Progenitor cell of endocrine pancreas (in vitro differentiated cells): ENCODE data around the gene DNAJC18. TPM values are rescaled to one million over a fixed set of nuclear protein-coding genes. Genes with fewer than 3 reads are reported as not detected.
"Not testable (repeated sequence)": the region's sequence is repeated elsewhere in the genome, so short reads cannot be mapped to it uniquely, and the experiment has no call there.

ENCODE experiments used
- DNase-seq: peaks from one replicate; pipeline ENCODE4 v3.0.0; 2021; ENCODE audit warnings: low spot score; ENCODE audit not compliant: unreplicated experiment
- H3K27ac Mint-ChIP-seq: 2 replicates; pipeline ENCODE4 v1.8.0; 2021; ENCODE audit warnings: mild to moderate bottlenecking, moderate library complexity, mixed read lengths
- H3K27me3 Mint-ChIP-seq: 2 replicates; pipeline ENCODE4 v1.8.0; 2021; ENCODE audit warnings: mixed read lengths
- H3K36me3 Mint-ChIP-seq: 2 replicates; pipeline ENCODE4 v1.8.0; 2022; ENCODE audit warnings: mixed read lengths; ENCODE audit not compliant: insufficient read depth
- H3K4me1 Mint-ChIP-seq: 2 replicates; pipeline ENCODE4 v1.8.0; 2021; ENCODE audit warnings: low read depth, mixed read lengths
- H3K4me3 Mint-ChIP-seq: 2 replicates; pipeline ENCODE4 v1.8.0; 2021; ENCODE audit warnings: low read depth, mild to moderate bottlenecking, moderate library complexity, mixed read lengths
- H3K9me3 Mint-ChIP-seq: 2 replicates; pipeline ENCODE4 v1.8.0; 2021; ENCODE audit warnings: low read depth, mixed read lengths
- CTCF ChIP-seq: fragments of 200-600 bp; sonication (generic); IDR thresholded peaks from one replicate; pipeline ENCODE4 v1.5.0; 2021; ENCODE audit warnings: antibody characterized with exemption, mild to moderate bottlenecking; ENCODE audit not compliant: unreplicated experiment
- total RNA-seq: library from RNA; stranded (reverse); gene quantifications from 2 replicates; pipeline ENCODE4 v1.2.1, GENCODE V29; 2021

The DNAJC18 gene
- total RNA-seq, 1 donor from 2014 or later: 23.3 TPM

GRCh38 chr5:139481580-139482049 lies 42.3 kb upstream of the DNAJC18 start:
- TF ChIP-seq CTCF: no peak
- H3K4me1 Mint-ChIP-seq: no peaks in the 10 kb centered on the region
- H3K9me3 Mint-ChIP-seq: no peaks in the 10 kb centered on the region
- H3K36me3 Mint-ChIP-seq: no peaks in the 10 kb centered on the region
- peaks cover 3% of the 10 kb centered on the region for H3K27me3 Mint-ChIP-seq
- H3K4me3 Mint-ChIP-seq: no peak overlapping the region
- H3K27ac Mint-ChIP-seq: no peak overlapping the region
- no peak for DNase-seq

GRCh38 chr5:139481122-139481533 lies 41.8 kb upstream of the DNAJC18 start:
- no peaks in the 10 kb centered on the region for H3K9me3 Mint-ChIP-seq
- TF ChIP-seq CTCF: no peak
- no peak for DNase-seq
- no peak overlapping the region for H3K27ac Mint-ChIP-seq
- no peaks in the 10 kb centered on the region for H3K27me3 Mint-ChIP-seq
- H3K4me3 Mint-ChIP-seq: no peak overlapping the region
- H3K36me3 Mint-ChIP-seq: no peaks in the 10 kb centered on the region
- H3K4me1 Mint-ChIP-seq: no peaks in the 10 kb centered on the region

GRCh38 chr5:139479729-139480128 lies 40.4 kb upstream of the DNAJC18 start:
- H3K27ac Mint-ChIP-seq, DNase-seq, H3K27me3 Mint-ChIP-seq, H3K4me3 Mint-ChIP-seq, H3K4me1 Mint-ChIP-seq, H3K9me3 Mint-ChIP-seq, H3K36me3 Mint-ChIP-seq: not testable (repeated sequence)

- not testable (repeated sequence) for H3K36me3 Mint-ChIP-seq, H3K9me3 Mint-ChIP-seq, H3K4me3 Mint-ChIP-seq, DNase-seq, H3K27me3 Mint-ChIP-seq, H3K4me1 Mint-ChIP-seq, H3K27ac Mint-ChIP-seq
- peak; percentile 7 for TF ChIP-seq CTCF
These were observed 39.5 kb upstream of the DNAJC18 start for GRCh38 chr5:139478657-139479423.

GRCh38 chr5:139475865-139476617 lies 36.7 kb upstream of the DNAJC18 start:
- no peak for TF ChIP-seq CTCF
- peaks cover 13% of the 10 kb centered on the region for H3K27me3 Mint-ChIP-seq
- no peak overlapping the region for H3K4me3 Mint-ChIP-seq
- no peak for DNase-seq
- no peaks in the 10 kb centered on the region for H3K36me3 Mint-ChIP-seq
- H3K4me1 Mint-ChIP-seq: no peaks in the 10 kb centered on the region
- no peak overlapping the region for H3K27ac Mint-ChIP-seq
- H3K9me3 Mint-ChIP-seq: no peaks in the 10 kb centered on the region
